Natural killer cell (primary cell): ENCODE results near the gene MAN2A2. TPM values are rescaled to one million over a fixed set of nuclear protein-coding genes. Genes with fewer than 3 reads are reported as not detected.
A peak's percentile ranks its signal among the peaks of the same experiment; 100 is the strongest.

Experiments
- ATAC-seq, 3 donors: fragments of 150-1000 bp in 2 of 3; fragments of 200-7000 bp in 1 of 3; cut with Tn5 transposase; 1 replicate in 1 of 3; 2 replicates in 2 of 3; pipeline ENCODE4 v1.10.0; 2021; ENCODE audit warnings: mild to moderate bottlenecking in 2 of 3, moderate library complexity in 2 of 3
- DNase-seq, 2 donors: peaks; one replicate each; pipeline versions ENCODE4 v3.0.0 to v3.0.0-alpha.2; 2013 to 2021; ENCODE audit warnings: mixed read lengths in 1 of 2
- H3K27ac ChIP-seq: one replicate; pipeline ENCODE4 v1.5.1; 2013; ENCODE audit warnings: mild to moderate bottlenecking, low read length
- H3K27me3 ChIP-seq: one replicate; pipeline ENCODE4 v1.6.1; 2013; ENCODE audit warnings: low read length; ENCODE audit not compliant: control insufficient read depth, insufficient read depth
- H3K36me3 ChIP-seq: one replicate; pipeline ENCODE4 v1.6.1; 2013; ENCODE audit warnings: low read length; ENCODE audit not compliant: control insufficient read depth, insufficient read depth
- H3K4me1 ChIP-seq: one replicate; pipeline ENCODE4 v1.6.1; 2013; ENCODE audit warnings: low read length; ENCODE audit not compliant: control insufficient read depth, insufficient read depth
- H3K4me3 ChIP-seq: one replicate; pipeline ENCODE4 v1.5.1; 2013; ENCODE audit warnings: low read length
- H3K9me3 ChIP-seq: one replicate; pipeline ENCODE4 v1.6.1; 2013; ENCODE audit warnings: low read length; ENCODE audit not compliant: control insufficient read depth, insufficient read depth
- H3K27ac Mint-ChIP-seq, 2 donors: one replicate each; pipeline ENCODE4 v1.8.0; 2022; ENCODE audit warnings: mild to moderate bottlenecking in 2 of 2, mixed read lengths in 2 of 2, moderate library complexity in 1 of 2
- H3K27me3 Mint-ChIP-seq, 2 donors: one replicate each; pipeline ENCODE4 v1.8.0; 2022; ENCODE audit warnings: low read depth in 2 of 2, mixed read lengths in 2 of 2
- H3K36me3 Mint-ChIP-seq: one replicate; pipeline ENCODE4 v1.8.0; 2022; ENCODE audit warnings: mixed read lengths
- H3K4me1 Mint-ChIP-seq, 2 donors: one replicate each; pipeline ENCODE4 v1.8.0; 2022; ENCODE audit warnings: mixed read lengths in 2 of 2
- H3K4me3 Mint-ChIP-seq: one replicate; pipeline ENCODE4 v1.8.0; 2022; ENCODE audit warnings: mild to moderate bottlenecking, moderate library complexity, mixed read lengths
- H3K9me3 Mint-ChIP-seq, 2 donors: one replicate each; pipeline ENCODE4 v1.8.0; 2022; ENCODE audit warnings: mixed read lengths in 2 of 2
- WGBS: methylation state at CpG from one replicate; pipeline ENCODE4 v1.1.7; 2013; ENCODE audit warnings: missing lambda C conversion rate; ENCODE audit not compliant: insufficient coverage; 5-methylcytosine and 5-hydroxymethylcytosine counted together
- intact Hi-C: fragments of 100-400 bp; cut with micrococcal nuclease; formaldehyde crosslinking; loops from one replicate; pipeline ENCODE4 v1.14.2; 2022
- total RNA-seq, 4 donors: library from RNA; stranded (reverse); fragments of 120-200 nt in 1 of 4; gene quantifications; one replicate each; pipeline versions ENCODE4 v1.2.3 to v1.2.4, GENCODE V29; 2013 to 2022
- TF ChIP-seq, protein P1 (sequence below): fragments of 200-600 bp; IDR thresholded peaks from one replicate; pipeline ENCODE4 v1.8.0; 2022; ENCODE audit warnings: antibody characterized with exemption

The MAN2A2 gene
- total RNA-seq, 3 donors from 2014 or later (not counting 1 experiment from before 2014, with no cell fraction given), result 158 to 200 (median 177) TPM

DNA sequence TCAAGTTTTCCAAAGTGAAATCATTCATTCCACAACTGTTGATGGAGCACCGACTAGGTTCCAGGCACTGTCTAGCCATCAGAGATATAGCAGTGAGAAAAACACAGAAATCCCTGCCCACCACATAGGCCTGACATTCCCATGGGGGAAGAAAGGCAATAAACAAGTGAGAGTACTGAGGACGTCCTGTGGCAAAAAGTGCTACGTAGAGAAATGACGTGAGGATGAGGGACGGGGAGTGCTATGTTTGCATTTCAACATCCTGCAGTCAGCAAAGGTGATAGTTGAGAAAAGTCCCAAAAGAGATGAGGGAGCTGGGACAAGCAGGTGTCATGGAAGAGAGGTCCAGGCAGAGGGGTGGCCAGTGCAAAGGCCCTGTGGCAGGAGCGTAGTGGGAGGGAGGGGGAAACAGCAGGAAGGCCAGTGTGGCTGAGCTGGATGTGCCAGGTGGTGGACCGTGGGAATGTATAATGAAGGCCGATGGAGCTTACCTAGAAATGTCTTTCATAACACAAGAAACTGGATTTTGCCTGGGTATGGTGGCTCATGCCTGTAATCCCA, 45.1 kb upstream of the MAN2A2 start:
- peaks cover 62% of the 10 kb centered on the region for H3K4me1 ChIP-seq
- no peaks in the 10 kb centered on the region for H3K27me3 Mint-ChIP-seq

DNA sequence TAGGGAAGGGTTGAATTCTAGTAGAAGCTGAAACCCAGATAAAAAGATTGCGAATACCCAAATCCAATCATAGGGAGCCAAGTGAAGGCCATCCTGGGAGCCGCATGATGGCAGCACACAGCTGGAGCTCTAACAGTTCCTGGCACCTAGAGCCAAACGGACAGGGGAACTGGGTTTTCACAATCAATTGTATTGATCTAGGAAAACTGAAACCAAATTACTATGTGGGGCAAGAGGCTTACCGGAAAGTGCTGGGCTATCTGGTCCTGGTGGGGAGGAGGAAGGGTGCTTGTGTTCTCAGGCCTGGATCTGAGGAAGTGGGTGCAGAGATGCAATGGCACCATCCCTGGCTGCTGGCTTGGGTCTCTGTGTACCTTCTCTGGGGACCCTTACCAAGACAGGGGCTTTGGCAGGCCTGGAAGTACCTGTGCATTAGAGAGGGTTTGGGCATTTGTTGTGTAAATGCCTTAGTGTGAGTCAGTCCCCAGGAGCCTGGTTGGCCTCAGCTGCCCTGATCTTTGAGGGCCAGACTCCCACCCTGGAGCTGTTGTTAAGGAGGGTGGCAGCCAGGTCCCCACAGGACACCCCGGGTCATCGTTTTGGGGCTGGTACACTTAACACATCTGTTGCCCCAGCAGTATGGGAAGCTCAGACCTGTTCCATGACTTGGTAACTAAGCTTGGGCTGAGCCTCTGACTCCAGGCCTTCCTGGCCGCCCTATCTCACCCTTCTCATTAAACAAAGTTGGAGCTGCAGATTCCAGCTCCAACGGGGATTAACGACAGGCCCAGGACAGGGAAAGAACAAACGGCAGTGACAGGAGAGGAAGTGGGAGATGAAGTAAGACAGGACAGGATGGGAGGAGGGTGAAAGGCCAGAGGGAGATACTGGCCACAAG, 43.6 kb upstream of the MAN2A2 start:
- Mint-ChIP-seq H3K27ac (peak overlapping the region in 1 of 2 donors; percentile 29), H3K9me3 (no peaks in the 10 kb centered on the region), H3K36me3 (no peaks in the 10 kb centered on the region), H3K27me3 (no peaks in the 10 kb centered on the region), H3K4me3 (no peak overlapping the region), H3K4me1 (peaks cover 19 to 32% of the 10 kb centered on the region in 2 donors)
- intact Hi-C loops, result no loop called here
- H3K27ac ChIP-seq, result no peak overlapping the region
- peaks cover 47% of the 10 kb centered on the region for H3K4me1 ChIP-seq
- H3K36me3 ChIP-seq, result no peaks in the 10 kb centered on the region
- TF ChIP-seq, protein P1, sequence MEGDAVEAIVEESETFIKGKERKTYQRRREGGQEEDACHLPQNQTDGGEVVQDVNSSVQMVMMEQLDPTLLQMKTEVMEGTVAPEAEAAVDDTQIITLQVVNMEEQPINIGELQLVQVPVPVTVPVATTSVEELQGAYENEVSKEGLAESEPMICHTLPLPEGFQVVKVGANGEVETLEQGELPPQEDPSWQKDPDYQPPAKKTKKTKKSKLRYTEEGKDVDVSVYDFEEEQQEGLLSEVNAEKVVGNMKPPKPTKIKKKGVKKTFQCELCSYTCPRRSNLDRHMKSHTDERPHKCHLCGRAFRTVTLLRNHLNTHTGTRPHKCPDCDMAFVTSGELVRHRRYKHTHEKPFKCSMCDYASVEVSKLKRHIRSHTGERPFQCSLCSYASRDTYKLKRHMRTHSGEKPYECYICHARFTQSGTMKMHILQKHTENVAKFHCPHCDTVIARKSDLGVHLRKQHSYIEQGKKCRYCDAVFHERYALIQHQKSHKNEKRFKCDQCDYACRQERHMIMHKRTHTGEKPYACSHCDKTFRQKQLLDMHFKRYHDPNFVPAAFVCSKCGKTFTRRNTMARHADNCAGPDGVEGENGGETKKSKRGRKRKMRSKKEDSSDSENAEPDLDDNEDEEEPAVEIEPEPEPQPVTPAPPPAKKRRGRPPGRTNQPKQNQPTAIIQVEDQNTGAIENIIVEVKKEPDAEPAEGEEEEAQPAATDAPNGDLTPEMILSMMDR, result no peak
- ATAC-seq, result no peak
- H3K27me3 ChIP-seq, result no peaks in the 10 kb centered on the region
- WGBS, result 75% methylated on average over 10 of the region's 10 CpGs
- no peaks in the 10 kb centered on the region for H3K9me3 ChIP-seq
- H3K4me3 ChIP-seq, result no peak overlapping the region
- DNase-seq, result no peak

More for the DNA sequence above, 45.1 kb upstream of the MAN2A2 start:
- intact Hi-C loops, result no loop called here
- peaks cover 26 to 40% of the 10 kb centered on the region in 2 donors for H3K4me1 Mint-ChIP-seq
- Histone ChIP-seq H3K9me3 (no peaks in the 10 kb centered on the region), H3K27me3 (no peaks in the 10 kb centered on the region), H3K27ac (peak overlapping the region; percentile 77), H3K4me3 (no peak overlapping the region), H3K36me3 (no peaks in the 10 kb centered on the region)
- ATAC-seq, result no peak
- H3K9me3 Mint-ChIP-seq, result no peaks in the 10 kb centered on the region
- WGBS, result 71% methylated on average over 8 of the region's 8 CpGs
- peak overlapping the region; percentile 81 to 84 for H3K27ac Mint-ChIP-seq
- TF ChIP-seq, protein P1, result no peak
- peak in 1 of 2 donors; percentile 52 for DNase-seq
- H3K36me3 Mint-ChIP-seq, result no peaks in the 10 kb centered on the region
- H3K4me3 Mint-ChIP-seq, result no peak overlapping the region

DNA sequence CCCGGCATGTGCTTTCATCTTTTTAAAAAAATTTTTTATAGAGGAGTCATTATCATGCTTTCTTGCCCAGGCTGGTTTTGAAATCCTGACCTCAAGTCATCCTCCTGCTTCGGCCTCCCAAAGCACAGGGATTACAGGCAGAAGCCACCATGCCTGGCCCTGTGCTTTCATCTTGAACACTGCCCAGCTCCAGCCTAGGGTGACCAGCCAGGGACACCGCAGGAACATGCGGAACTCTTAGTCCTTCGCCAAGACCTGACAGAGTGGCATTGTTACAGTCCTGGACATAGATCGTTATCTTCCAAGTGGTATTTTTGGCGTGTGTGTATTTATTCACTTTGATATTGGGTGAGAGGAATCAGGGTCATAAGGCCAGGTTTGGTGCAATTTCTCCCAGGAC, 42.7 kb upstream of the MAN2A2 start:
- intact Hi-C loops, result no loop called here
- DNase-seq (no peak), ATAC-seq (no peak)
- no peak overlapping the region for H3K4me3 Mint-ChIP-seq
- peaks cover 16 to 25% of the 10 kb centered on the region in 2 donors for H3K4me1 Mint-ChIP-seq
- no peak overlapping the region for H3K27ac Mint-ChIP-seq
- H3K9me3 Mint-ChIP-seq, result no peaks in the 10 kb centered on the region
- 91% methylated on average over 7 of the region's 7 CpGs for WGBS
- no peak overlapping the region for H3K27ac ChIP-seq
- no peaks in the 10 kb centered on the region for H3K27me3 ChIP-seq
- TF ChIP-seq, protein P1, result no peak
- H3K9me3 ChIP-seq, result no peaks in the 10 kb centered on the region
- no peaks in the 10 kb centered on the region for H3K36me3 Mint-ChIP-seq
- no peaks in the 10 kb centered on the region for H3K36me3 ChIP-seq
- peaks cover 37% of the 10 kb centered on the region for H3K4me1 ChIP-seq
- H3K4me3 ChIP-seq, result no peak overlapping the region
- H3K27me3 Mint-ChIP-seq, result no peaks in the 10 kb centered on the region
